SK-N-SH treated with all-trans-retinoic acid at 6 μM for 48 hours (cell line): ENCODE measurements around the gene ADAM17.

ENCODE experiments used
- BACH2 ChIP-seq: fragments of 250-450 bp; sonication (Bioruptor Pico); IDR thresholded peaks from 2 replicates; pipeline ENCODE4 v1.9.0; 2021; ENCODE audit warnings: mild to moderate bottlenecking, borderline replicate concordance
- CREB5 ChIP-seq: fragments of 250-450 bp; sonication (Bioruptor Pico); IDR thresholded peaks from 2 replicates; pipeline ENCODE4 v1.5.1; 2020; ENCODE audit warnings: low read depth, mild to moderate bottlenecking, moderate library complexity
- CSDC2 ChIP-seq: fragments of 250-450 bp; sonication (Bioruptor Pico); IDR thresholded peaks from 2 replicates; pipeline ENCODE4 v1.5.0; 2020; ENCODE audit warnings: mild to moderate bottlenecking, moderate library complexity
- CSRNP3 ChIP-seq: fragments of 250-450 bp; sonication (Bioruptor Pico); IDR thresholded peaks from 2 replicates; pipeline ENCODE4 v1.5.1; 2021; ENCODE audit warnings: mild to moderate bottlenecking, moderate library complexity
- ESRRG ChIP-seq: fragments of 250-450 bp; sonication (Bioruptor Pico); IDR thresholded peaks from 2 replicates; pipeline ENCODE4 v1.6.1; 2021; ENCODE audit warnings: mild to moderate bottlenecking
- OSR1 ChIP-seq: fragments of 250-450 bp; sonication (Bioruptor Pico); IDR thresholded peaks from 2 replicates; pipeline ENCODE4 v1.8.0; 2022; ENCODE audit warnings: moderate library complexity, mild to moderate bottlenecking, inconsistent platforms
- RARB ChIP-seq: fragments of 250-450 bp; sonication (Bioruptor Pico); IDR thresholded peaks from 2 replicates; pipeline ENCODE4 v1.8.0; 2021; ENCODE audit warnings: mild to moderate bottlenecking, moderate library complexity
- TOX ChIP-seq: fragments of 250-450 bp; sonication (Bioruptor Pico); IDR thresholded peaks from 2 replicates; pipeline ENCODE4 v1.8.0; 2021; ENCODE audit warnings: mild to moderate bottlenecking, moderate library complexity, borderline replicate concordance
- TSHZ2 ChIP-seq: fragments of 250-450 bp; sonication (Bioruptor Pico); IDR thresholded peaks from 2 replicates; pipeline ENCODE4 v1.5.0; 2020; ENCODE audit warnings: mild to moderate bottlenecking, moderate library complexity
- ZFP3 ChIP-seq: fragments of 250-450 bp; sonication (Bioruptor Pico); IDR thresholded peaks from 2 replicates; pipeline ENCODE4 v1.5.0; 2020; ENCODE audit warnings: mild to moderate bottlenecking, moderate library complexity

- no peak for TF ChIP-seq RARB (CRISPR knock-in tag)
- no peak for TF ChIP-seq TSHZ2 (CRISPR knock-in tag)
- no peak for TF ChIP-seq BACH2 (CRISPR knock-in tag)
- no peak for TF ChIP-seq CREB5 (CRISPR knock-in tag)
- TF ChIP-seq OSR1 (CRISPR knock-in tag) = no peak
- TF ChIP-seq ZFP3 (CRISPR knock-in tag) = no peak
- no peak for TF ChIP-seq ESRRG (CRISPR knock-in tag)
- no peak for TF ChIP-seq CSDC2 (CRISPR knock-in tag)
- TF ChIP-seq TOX (CRISPR knock-in tag) = no peak
- TF ChIP-seq CSRNP3 (CRISPR knock-in tag) = no peak
Measured at GRCh38 chr2:9488583-9489547, 66.8 kb downstream of the ADAM17 start.
